ENCODE measurements around the gene TBC1D8. TPM values are rescaled to one million over a fixed set of nuclear protein-coding genes. Genes with fewer than 3 reads are reported as not detected.

The TBC1D8 gene
- polyA plus RNA-seq, 3 donors: 29.3 to 47.8 (median 32.2) TPM

DNA sequence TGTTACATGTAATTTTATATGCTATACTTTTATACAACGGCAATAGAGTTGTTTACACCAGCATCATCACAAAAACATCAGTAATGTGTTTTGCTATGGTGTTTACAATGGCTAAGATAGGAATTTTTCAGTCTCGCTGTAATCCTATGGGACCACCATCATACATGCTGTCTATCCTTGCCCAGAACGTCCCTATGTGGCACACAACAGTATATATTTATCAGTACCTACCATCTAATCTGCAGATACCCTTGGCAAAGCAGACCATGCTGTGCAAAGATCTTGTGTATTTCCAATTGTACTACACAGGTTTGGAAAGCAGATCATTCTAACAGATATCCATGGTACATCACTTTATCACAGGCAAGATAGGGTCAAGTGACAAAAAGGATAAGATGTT is 133.8 kb downstream of the TBC1D8 start:
- DNase-seq (ENCODE audit: extremely low read depth in 1 of 11, low read depth in 9 of 11, low spot score in 4 of 11): no peak

GRCh38 chr2:101014264-101014857 is 136.8 kb downstream of the TBC1D8 start:
- no peak for DNase-seq (ENCODE audit: extremely low read depth in 1 of 11, low read depth in 9 of 11, low spot score in 4 of 11)

GRCh38 chr2:101012706-101013181 is 138.4 kb downstream of the TBC1D8 start:
- DNase-seq (ENCODE audit: extremely low read depth in 1 of 11, low read depth in 9 of 11, low spot score in 4 of 11): peak in 4 of 11 donors; percentile 37 to 45 (median 44)

DNA sequence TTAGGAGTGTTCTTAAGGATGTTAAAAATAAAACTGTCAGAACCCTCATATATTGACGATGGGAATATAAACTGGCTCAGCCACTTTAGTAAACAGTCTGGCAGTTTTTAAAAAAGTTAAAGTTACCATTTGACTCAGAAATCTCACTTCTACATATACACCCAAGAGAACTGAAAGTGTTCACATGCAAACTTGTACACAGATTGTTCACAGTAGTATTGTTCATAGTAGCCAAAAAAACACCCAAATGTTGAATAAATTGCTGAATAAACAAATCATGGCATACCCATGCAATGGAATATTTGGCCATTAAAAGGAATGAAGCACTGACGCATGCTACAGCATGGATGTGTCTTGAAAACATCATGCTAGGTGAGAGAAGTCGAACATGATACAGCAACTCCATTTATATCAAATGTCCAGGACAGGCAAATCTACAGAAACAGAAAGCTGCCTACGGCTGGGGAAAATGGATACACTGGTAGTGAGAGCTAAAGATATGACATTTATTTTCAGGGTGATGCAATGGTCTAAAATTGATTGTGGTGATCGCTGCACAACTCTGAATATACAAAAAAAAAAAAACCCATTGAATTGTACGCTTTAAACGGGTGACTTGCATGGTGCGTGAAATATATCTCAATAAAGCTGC is 139.0 kb downstream of the TBC1D8 start:
- no peak for DNase-seq (ENCODE audit: extremely low read depth in 1 of 11, low read depth in 9 of 11, low spot score in 4 of 11)

GRCh38 chr2:101011152-101011551 is 140.0 kb downstream of the TBC1D8 start:
- DNase-seq (ENCODE audit: extremely low read depth in 1 of 11, low read depth in 9 of 11, low spot score in 4 of 11): no peak

- DNase-seq (ENCODE audit: extremely low read depth in 1 of 11, low read depth in 9 of 11, low spot score in 4 of 11): no peak
Observed at GRCh38 chr2:101007415-101008345, 143.5 kb downstream of the TBC1D8 start.

DNA sequence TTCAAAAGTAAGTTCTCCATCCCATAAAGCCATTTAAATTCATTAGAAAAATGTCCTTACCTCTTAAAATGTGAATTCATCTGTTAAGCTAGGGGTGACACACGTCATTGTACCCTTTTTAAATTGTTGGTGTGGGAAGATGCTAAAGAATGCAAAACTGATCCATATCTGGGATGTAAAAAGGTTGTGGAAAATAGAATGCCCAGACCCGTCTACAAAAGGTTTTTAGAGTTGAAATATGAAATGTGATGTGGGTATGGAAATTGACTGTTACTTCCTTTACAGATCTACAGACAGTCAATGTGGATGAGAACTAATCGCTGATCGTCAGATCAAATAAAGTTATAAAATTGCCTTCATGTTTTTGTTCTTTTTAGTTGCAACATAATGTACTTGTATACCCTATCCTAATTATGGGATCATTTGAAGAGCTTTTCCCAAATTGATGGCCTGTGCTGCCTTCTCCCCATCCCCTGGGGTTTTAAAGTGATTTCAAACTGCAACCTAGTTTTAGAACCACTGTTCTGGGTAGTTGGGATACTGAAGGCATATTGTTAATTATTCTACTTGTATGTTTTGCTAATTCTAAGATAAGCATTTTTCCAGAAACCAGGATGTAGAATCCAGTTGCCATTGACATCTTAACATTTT is 145.0 kb downstream of the TBC1D8 start:
- no peak for DNase-seq (ENCODE audit: extremely low read depth in 1 of 11, low read depth in 9 of 11, low spot score in 4 of 11)

GRCh38 chr2:101004620-101005325 is 146.4 kb downstream of the TBC1D8 start:
- no peak for DNase-seq (ENCODE audit: extremely low read depth in 1 of 11, low read depth in 9 of 11, low spot score in 4 of 11)

DNA sequence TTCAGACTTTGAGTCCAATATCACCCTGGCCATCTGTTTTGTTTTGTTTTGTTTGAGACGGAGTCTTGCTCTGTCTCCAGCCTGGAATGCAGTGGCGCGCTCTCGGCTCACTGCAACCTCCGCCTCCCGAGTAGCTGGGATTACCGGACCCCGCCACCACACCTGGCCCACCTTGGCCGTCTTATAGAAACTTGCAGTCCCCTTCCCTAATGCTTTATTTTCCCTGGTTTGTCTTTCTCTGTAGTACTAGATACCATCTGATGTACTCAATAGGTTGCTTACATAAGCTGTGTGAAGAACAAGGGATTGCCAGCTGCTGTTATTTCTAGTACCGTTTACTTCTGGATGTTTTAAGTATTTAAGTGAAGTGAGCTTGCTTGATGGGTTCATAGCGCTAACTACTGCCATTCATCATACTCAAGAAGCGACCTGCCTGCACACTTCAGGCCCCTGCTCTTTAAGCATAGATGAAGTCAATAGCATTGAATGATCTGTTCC is 147.9 kb downstream of the TBC1D8 start:
- no peak for DNase-seq (ENCODE audit: extremely low read depth in 1 of 11, low read depth in 9 of 11, low spot score in 4 of 11)

GRCh38 chr2:101002562-101003277 is 148.5 kb downstream of the TBC1D8 start:
- DNase-seq (ENCODE audit: extremely low read depth in 1 of 11, low read depth in 9 of 11, low spot score in 4 of 11): peak in 1 of 11 donors; percentile 21

DNA sequence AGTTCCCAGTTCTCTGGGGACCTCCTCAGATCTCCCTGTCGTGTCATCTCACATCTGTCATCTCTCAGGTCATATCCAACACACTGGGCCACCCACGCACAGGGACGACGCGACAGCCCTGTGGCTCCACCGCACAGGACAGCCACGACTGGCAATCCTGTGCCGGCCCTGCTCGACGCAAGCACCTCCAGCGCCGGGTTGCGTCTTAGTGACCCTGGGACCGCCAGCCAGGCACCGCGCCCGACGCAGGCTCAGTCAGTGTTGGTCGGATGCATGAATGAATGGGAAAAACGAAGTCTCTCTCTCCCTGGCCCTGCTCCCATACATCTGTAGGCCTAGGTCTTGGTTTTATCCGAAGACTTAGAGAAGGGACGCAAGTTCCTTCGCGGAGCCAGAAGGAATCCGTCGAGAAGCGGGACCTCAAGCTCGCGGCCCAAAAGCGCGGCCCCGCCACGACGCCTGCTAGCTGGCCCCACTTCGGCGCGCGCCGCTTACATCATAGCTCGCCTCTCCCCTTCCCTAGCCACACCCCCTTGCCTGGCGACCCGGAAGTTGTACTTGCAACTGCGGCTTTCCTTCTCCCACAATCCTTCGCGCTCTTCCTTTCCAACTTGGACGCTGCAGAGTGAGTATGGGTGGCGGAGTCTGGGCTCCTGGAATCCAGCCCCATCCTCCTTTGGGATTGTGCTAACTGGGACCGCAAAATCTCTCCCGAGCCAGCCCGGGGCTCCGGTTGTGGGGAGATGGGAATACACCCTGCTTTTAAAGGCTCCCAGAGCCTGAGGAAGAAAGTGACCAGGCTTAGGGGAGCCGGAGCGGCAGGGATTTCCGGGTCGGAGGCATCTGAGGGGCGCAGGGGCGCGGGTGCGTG is 149.3 kb downstream of the TBC1D8 start, which contains the start of gene RPL31:
TSS of gene RPL31 (plus strand) at position 599 of the 871 bp plus-strand sequence. CDS start 413 bp downstream, outside the sequence.
- peak; percentile 95 to 98 (median 96) for DNase-seq (ENCODE audit: extremely low read depth in 1 of 11, low read depth in 9 of 11, low spot score in 4 of 11)

DNA sequence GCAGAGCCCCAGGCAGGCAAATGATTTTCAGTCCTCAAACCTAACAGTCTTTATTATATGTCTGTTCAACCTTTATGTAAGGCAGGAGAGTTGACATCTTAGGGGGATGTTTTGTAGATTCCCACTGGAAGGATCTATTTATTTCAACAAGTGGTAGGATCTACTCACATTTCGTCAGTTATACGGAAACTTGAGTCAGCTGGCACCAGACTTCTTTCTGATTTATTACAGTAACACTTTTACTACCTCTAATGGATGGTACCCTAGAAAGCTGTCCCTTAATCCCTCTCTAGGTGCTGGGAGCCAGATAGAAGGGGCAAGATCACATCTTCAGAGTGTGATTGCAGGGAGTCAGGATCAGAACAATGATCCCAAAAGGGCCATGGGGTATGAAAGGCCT is 151.2 kb downstream of the TBC1D8 start:
- no peak for DNase-seq (ENCODE audit: extremely low read depth in 1 of 11, low read depth in 9 of 11, low spot score in 4 of 11)

- DNase-seq (ENCODE audit: extremely low read depth in 1 of 11, low read depth in 9 of 11, low spot score in 4 of 11): no peak
Observed at GRCh38 chr2:100998235-100998573, 153.0 kb downstream of the TBC1D8 start.

DNA sequence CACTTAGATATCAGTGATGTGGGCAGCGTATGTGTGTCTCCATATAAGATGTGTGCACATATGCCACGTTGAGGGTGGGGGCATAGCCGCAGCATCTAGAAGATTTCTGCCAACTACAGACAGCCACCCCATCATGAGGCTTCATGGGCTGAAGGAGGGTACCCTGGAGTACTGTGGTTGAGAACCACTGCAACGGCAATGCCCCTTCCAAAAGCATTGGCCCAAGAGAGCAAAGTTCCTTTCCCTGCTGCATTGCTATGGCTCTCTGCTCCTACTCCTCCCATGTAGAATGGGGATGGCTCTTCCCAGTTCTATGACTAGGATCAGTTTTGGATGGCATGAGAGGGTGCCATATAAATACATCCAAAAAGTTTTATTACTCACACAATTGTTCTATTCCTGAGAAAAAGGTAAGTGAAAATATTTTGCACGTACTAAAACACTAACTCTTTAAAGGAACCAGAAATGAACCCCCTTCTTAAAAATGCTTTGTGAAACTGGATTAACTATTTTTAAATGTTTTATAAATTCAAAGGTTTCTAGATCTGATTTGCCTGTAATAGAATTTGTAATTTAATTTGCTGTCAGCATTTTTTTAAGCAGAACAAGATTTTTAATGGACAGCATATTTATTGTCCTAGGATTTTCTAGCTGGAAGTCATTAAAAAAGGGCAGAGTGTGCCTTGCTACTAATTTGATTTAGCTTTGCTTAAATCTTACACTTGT is 153.5 kb downstream of the TBC1D8 start:
- DNase-seq (ENCODE audit: extremely low read depth in 1 of 11, low read depth in 9 of 11, low spot score in 4 of 11): no peak

GRCh38 chr2:100995309-100996075 is 155.7 kb downstream of the TBC1D8 start:
- no peak for DNase-seq (ENCODE audit: extremely low read depth in 1 of 11, low read depth in 9 of 11, low spot score in 4 of 11)

- DNase-seq (ENCODE audit: extremely low read depth in 1 of 11, low read depth in 9 of 11, low spot score in 4 of 11): no peak
Observed at GRCh38 chr2:100993294-100993693, 157.9 kb downstream of the TBC1D8 start.
